Lung (tissue), 12 donors: Measurements from ENCODE around the gene TMEM270. TPM values are rescaled to one million over a fixed set of nuclear protein-coding genes. Genes with fewer than 3 reads are reported as not detected.

ENCODE experiments used
- ATAC-seq: fragments of 200-7000 bp; cut with Tn5 transposase; one replicate; pipeline ENCODE4 v1.9.1; 2020; ENCODE audit warnings: moderate number of reproducible peaks; ENCODE audit not compliant: insufficient read depth, low FRiP score
- DNase-seq, 3 donors: peaks; one replicate each; pipeline ENCODE4 v3.0.0-alpha.2; 2013 to 2017
- H3K27ac ChIP-seq, 2 donors: one replicate each; pipeline ENCODE4 v1.5.1; 2013; ENCODE audit warnings: mild to moderate bottlenecking in 2 of 2, moderate library complexity in 2 of 2, control low read depth in 1 of 2, inconsistent platforms in 1 of 2, low read depth in 1 of 2, low read length in 1 of 2
- H3K27me3 ChIP-seq, 3 donors: one replicate each; pipeline ENCODE4 v1.5.1; 2013; ENCODE audit warnings: low read length in 2 of 3; ENCODE audit not compliant: control insufficient read depth in 3 of 3, insufficient read depth in 3 of 3
- H3K36me3 ChIP-seq, 4 donors: one replicate each; pipeline ENCODE4 v1.5.1; 2013; ENCODE audit warnings: low read length in 4 of 4, mild to moderate bottlenecking in 1 of 4, moderate library complexity in 1 of 4; ENCODE audit not compliant: control insufficient read depth in 4 of 4, insufficient read depth in 4 of 4
- H3K4me1 ChIP-seq, 5 donors: one replicate each; pipeline ENCODE4 v1.5.1; 2013; ENCODE audit warnings: low read length in 5 of 5, mild to moderate bottlenecking in 2 of 5, moderate library complexity in 1 of 5; ENCODE audit not compliant: control insufficient read depth in 5 of 5, insufficient read depth in 5 of 5
- H3K4me3 ChIP-seq: one replicate; pipeline ENCODE4 v1.5.1; 2013; ENCODE audit warnings: mild to moderate bottlenecking, control low read depth, moderate library complexity
- H3K9ac ChIP-seq, 2 donors: one replicate each; pipeline ENCODE4 v1.5.1; 2013; ENCODE audit warnings: low read length in 2 of 2, control low read depth in 1 of 2; ENCODE audit not compliant: insufficient read depth in 1 of 2
- H3K9me3 ChIP-seq, 4 donors: one replicate each; pipeline ENCODE4 v1.5.1; 2013; ENCODE audit warnings: low read length in 3 of 4, mild to moderate bottlenecking in 1 of 4, moderate library complexity in 1 of 4; ENCODE audit not compliant: control insufficient read depth in 4 of 4, insufficient read depth in 3 of 4
- CTCF ChIP-seq: IDR thresholded peaks from 2 replicates; pipeline ENCODE4 v1.5.1; 2012; ENCODE audit warnings: mild to moderate bottlenecking; ENCODE audit errors: control extremely low read depth, extremely low read depth
- WGBS, 2 donors: extraction: QIAGEN DNeasy Blood & Tissue Kit; methylation state at CpG; one replicate each; pipeline ENCODE4 v1.1.7; 2013; 5-methylcytosine and 5-hydroxymethylcytosine counted together
- polyA plus RNA-seq, 2 donors: library from polyadenylated mRNA; stranded (reverse); fragments of 200-250 nt; gene quantifications; one replicate each; pipeline ENCODE4 v1.2.1, GENCODE V29; 2013
- total RNA-seq, 2 donors: library from RNA; depleted of rRNA in 1 of 2; stranded (reverse); fragments of >200 nt in 1 of 2; gene quantifications; one replicate each; pipeline ENCODE4 v1.2.1, GENCODE V29; 2014 to 2021
- donor health status: control.
- donor health status: control.
- donor health status: Bipolar disorder and iron deficiency.
- donor health status: healthy.
- donor health status: DM: yes; HTN: yes; CAD: no.

The TMEM270 gene
- total and polyA plus RNA-seq, 4 donors: 0.19 to 1.1 (median 0.20) TPM; not detected in 1

DNA sequence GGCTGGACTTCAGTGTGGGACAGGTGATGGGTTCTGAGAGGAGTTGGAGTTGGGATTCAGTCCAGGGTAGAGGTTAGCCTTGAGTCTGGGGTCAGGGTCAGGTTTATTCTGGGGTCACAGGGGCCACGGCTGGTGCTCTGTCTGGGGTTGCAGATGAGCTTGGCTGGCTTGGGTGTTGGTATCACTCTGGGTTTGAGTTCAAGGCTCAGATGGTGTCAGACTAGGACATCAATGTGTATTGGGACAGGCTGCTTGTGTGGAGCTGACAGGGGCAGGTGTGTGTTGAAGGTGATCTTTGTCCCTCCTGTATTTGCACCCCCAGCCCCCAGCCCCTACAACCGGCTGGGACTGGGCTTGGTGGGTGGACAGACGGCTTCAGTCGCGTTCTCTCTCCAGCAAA, 26.8 kb downstream of the TMEM270 start:
- WGBS, 2 donors: 84 to 94% methylated on average over 5 of the region's 5 CpGs
- peaks cover 0 to 24% (median 19%) of the 10 kb centered on the region in 5 donors for H3K4me1 ChIP-seq
- TF ChIP-seq CTCF: no peak

DNA sequence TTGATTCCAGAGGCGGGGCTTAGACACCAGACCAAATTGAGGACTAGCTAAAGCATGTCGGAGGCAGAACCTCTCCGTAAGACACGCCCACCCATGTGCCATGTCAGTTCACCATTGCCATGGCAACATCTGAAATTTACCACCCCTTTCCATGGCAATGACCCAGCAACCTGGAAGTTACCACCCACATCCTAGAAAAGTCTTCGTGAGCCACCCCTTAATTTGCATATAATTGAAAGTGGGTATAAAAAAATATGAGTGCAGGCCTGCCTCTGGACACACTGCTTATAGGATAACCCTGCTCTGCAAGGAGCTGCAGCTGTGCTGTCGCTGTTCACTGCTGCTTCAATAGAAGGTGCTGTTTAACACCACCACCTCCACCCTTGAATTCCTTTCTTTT, 28.0 kb downstream of the TMEM270 start:
- WGBS, 2 donors: 75 to 77% methylated on average over 6 of the region's 6 CpGs
- H3K36me3 ChIP-seq: no peaks in the 10 kb centered on the region
- H3K9ac ChIP-seq: no peak overlapping the region
- no peaks in the 10 kb centered on the region for H3K27me3 ChIP-seq
- no peaks in the 10 kb centered on the region for H3K9me3 ChIP-seq
- H3K27ac ChIP-seq: no peak overlapping the region
- ATAC-seq (no peak), DNase-seq (no peak)
- H3K4me3 ChIP-seq: no peak overlapping the region
- TF ChIP-seq CTCF: no peak
- H3K4me1 ChIP-seq: peaks cover 0 to 36% (median 17%) of the 10 kb centered on the region in 5 donors

More for the DNA sequence above, 26.8 kb downstream of the TMEM270 start:
- no peaks in the 10 kb centered on the region for H3K36me3 ChIP-seq
- no peak for ATAC-seq
- no peak overlapping the region for H3K4me3 ChIP-seq
- DNase-seq: no peak
- H3K27ac ChIP-seq: no peak overlapping the region
- H3K9ac ChIP-seq: no peak overlapping the region
- no peaks in the 10 kb centered on the region for H3K27me3 ChIP-seq
- no peaks in the 10 kb centered on the region for H3K9me3 ChIP-seq

- Histone ChIP-seq H3K27ac (no peak overlapping the region), H3K9me3 (no peaks in the 10 kb centered on the region), H3K27me3 (no peaks in the 10 kb centered on the region), H3K4me1 (peaks cover 0 to 44% (median 16%) of the 10 kb centered on the region in 5 donors), H3K4me3 (no peak overlapping the region), H3K36me3 (no peaks in the 10 kb centered on the region), H3K9ac (no peak overlapping the region)
- TF ChIP-seq CTCF: no peak
- DNase-seq: peak; percentile 49 to 62 (median 57)
- WGBS, 2 donors: 90 to 92% methylated on average over 16 of the region's 16 CpGs
- no peak for ATAC-seq
Observed at GRCh38 chr7:73890555-73891147, 29.7 kb downstream of the TMEM270 start.
